GM21360 (cell line): Measurements from ENCODE around the gene MYORG.
"Not testable (repeated sequence)": the region's sequence is repeated elsewhere in the genome, so short reads cannot be mapped to it uniquely, and the experiment has no call there.

Experiments
- ATAC-seq: cut with Tn5 transposase; IDR thresholded peaks from one replicate; pipeline ENCODE4 v1.9.1; 2021; ENCODE audit warnings: mild to moderate bottlenecking, moderate library complexity; ENCODE audit not compliant: unreplicated experiment

The MYORG gene

GRCh38 chr9:34370335-34370969 lies 6.2 kb downstream of the MYORG start:
- ATAC-seq, result no peak

- no peak for ATAC-seq
Observed at GRCh38 chr9:34369636-34370035, 7.1 kb downstream of the MYORG start.

GRCh38 chr9:34368796-34369195 lies 7.9 kb downstream of the MYORG start:
- ATAC-seq, result not testable (repeated sequence)

GRCh38 chr9:34367751-34368410 lies 8.8 kb downstream of the MYORG start:
- ATAC-seq, result not testable (repeated sequence)

GRCh38 chr9:34366365-34366764 lies 10.3 kb downstream of the MYORG start:
- ATAC-seq, result no peak

GRCh38 chr9:34365282-34365681 lies 11.4 kb downstream of the MYORG start:
- no peak for ATAC-seq

GRCh38 chr9:34363619-34364351 lies 12.9 kb downstream of the MYORG start:
- no peak for ATAC-seq

- no peak for ATAC-seq
Observed at GRCh38 chr9:34362614-34363214, 14.0 kb downstream of the MYORG start.

GRCh38 chr9:34352957-34353356 lies 23.7 kb downstream of the MYORG start:
- not testable (repeated sequence) for ATAC-seq

GRCh38 chr9:34352122-34352652 lies 24.5 kb downstream of the MYORG start:
- ATAC-seq, result not testable (repeated sequence)

- no peak for ATAC-seq
Observed at GRCh38 chr9:34349324-34349723, 27.4 kb downstream of the MYORG start.

- no peak for ATAC-seq
Observed at GRCh38 chr9:34347800-34348158, 28.9 kb downstream of the MYORG start.

GRCh38 chr9:34346873-34347799 lies 29.6 kb downstream of the MYORG start:
- no peak for ATAC-seq

GRCh38 chr9:34343605-34344004 lies 33.1 kb downstream of the MYORG start:
- no peak for ATAC-seq

GRCh38 chr9:34343090-34343489 lies 33.6 kb downstream of the MYORG start:
- ATAC-seq, result no peak

- no peak for ATAC-seq
Observed at GRCh38 chr9:34341659-34342295, 34.9 kb downstream of the MYORG start.

- no peak for ATAC-seq
Observed at GRCh38 chr9:34338665-34339385, 37.9 kb downstream of the MYORG start.

- not testable (repeated sequence) for ATAC-seq
Observed at GRCh38 chr9:34338079-34338478, 38.6 kb downstream of the MYORG start.

GRCh38 chr9:34337403-34337802 lies 39.3 kb downstream of the MYORG start:
- no peak for ATAC-seq
